Stimulated activated naive CD4-positive, alpha-beta T cell treated with Interleukin-2 at 50 U/mL for 16 hours (primary cell): ENCODE data around the gene MAPRE3.

Experiments used
- DNase-seq: peaks from one replicate; lab custom pipeline; 2025; lab: John Stamatoyannopoulos, UW

MAPRE3 gene

DNA sequence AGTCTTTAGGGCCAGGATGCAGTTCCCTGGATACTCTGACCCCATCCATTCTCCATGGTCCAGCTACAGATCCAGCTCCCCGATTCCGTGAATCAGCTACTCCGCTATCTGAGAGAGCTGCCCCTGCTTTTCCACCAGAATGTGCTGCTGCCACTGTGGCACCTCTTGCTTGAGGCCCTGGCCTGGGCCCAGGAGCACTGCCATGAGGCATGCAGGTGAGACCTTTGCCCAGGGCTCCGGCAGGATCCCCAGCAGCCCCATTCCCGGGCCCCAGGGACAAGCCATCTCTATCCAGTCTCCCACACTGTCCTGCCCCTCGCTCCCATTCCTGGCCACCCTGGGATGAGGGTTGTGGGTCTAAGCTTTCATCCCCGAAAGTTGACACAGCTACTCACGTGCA lies 69.8 kb downstream of the MAPRE3 start:
- DNase-seq, result no peak

DNA sequence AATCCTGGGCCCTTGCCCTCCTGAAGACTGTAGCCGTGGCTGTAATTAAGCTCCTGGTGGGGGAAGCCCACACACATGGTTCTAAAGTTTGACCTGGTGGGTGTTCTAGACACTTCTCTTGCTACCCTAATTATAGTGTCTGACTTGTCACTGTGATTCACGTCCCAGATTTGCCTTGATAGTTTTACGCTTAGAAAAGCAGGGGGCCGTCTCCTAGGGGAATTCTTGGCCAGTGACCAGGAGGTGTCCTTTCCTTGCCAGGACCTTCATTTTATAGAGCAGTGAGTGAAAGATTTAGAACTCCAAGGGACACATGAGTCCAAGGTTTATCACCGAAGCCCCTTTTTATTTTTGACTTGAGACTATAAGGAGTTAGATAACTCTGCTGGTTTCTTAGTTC lies 71.3 kb downstream of the MAPRE3 start:
- DNase-seq, result no peak

DNA sequence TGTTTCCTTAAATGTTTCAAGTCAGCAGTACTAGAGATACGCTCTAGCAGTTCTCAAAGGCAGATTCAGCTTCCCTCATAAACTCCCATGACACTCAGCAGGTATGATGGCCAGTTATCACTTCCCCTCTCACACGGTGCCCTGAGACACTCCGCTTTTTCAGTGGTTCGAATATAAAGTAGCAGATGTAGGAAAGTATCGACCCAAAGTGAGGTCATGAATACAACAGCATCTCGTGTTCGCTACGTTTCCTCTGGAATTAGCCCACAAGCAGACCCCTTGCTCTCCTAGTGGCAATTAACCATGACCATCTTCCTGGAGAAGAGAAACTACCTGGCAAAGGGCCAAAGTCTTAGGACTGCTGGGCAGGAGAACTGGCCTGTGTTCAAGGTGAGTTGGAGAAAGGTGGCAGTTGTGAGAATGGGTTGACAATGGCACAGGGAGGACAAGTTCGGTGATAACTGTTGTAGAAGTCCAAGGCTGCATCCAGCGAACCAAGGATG lies 71.8 kb downstream of the MAPRE3 start:
- DNase-seq, result no peak

DNA sequence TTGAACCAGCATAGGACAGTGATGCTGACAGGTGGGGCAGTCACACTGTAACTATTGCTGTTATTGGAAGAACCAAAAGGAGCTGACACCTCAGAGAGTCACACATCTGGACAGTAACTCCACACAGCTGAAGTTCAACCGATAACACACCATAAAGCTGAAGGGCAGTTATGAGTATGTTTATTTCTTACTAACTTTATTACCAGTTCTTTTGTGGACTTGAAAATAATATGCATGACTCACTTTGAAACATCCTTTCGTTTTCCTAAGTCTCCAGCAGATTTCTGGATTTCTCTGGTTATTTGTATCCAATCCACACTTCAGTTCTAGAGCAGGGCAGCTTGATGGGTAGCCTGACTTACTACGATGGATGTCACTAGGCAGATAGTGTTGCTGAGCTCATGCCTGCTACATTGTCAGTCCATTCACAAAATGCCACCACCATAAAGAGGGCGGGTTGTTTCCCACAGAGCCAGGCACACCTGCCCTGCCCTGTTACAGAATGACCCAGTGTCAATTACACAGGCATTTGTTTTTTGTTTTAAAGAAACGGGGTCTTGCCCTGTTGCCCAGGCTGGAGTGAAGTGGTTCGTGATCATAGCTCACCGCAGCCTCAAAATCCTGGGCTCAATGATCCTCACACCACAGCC lies 72.7 kb downstream of the MAPRE3 start:
- no peak for DNase-seq

DNA sequence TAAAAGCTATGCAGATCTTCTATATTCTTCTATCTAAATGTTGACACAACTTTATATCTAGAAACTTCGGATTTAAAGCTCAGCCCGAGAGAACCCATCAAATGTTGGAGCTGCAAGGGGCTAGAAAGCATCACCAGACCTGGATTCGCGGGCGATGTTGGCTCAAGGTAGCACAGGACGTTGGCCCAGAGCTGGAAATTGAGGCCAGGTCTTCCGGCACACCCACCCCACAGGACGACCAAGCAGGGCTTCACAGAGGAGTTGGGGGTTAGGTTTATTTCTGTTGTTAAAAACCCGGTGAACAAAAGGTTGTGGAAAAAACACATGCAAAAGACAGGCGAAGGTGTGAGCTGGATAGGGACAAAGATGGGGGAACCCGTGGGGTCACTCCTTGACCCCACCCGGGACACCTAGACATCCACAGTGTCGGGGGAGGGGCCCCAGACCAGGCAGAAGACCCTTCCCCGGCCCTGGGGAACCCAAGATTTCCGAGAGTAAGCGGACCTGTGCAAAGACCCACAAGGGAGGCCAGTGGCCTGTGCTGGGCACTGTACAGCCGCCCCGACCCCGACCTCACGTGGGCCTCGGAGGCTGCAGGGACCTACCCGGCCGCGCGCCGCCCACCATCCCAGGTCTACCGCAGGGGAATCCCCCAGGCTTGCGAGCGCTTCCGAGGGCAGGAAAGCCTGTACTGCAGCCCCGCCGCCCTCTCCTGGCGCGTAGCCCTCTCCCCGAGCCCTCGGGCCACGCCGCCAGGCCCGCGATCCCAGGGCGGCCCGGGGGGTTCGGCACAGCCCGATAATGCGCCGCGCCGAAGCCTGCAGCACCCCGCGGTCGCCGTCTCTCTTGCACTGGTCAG lies 79.2 kb downstream of the MAPRE3 start:
- DNase-seq, result peak; percentile 72

DNA sequence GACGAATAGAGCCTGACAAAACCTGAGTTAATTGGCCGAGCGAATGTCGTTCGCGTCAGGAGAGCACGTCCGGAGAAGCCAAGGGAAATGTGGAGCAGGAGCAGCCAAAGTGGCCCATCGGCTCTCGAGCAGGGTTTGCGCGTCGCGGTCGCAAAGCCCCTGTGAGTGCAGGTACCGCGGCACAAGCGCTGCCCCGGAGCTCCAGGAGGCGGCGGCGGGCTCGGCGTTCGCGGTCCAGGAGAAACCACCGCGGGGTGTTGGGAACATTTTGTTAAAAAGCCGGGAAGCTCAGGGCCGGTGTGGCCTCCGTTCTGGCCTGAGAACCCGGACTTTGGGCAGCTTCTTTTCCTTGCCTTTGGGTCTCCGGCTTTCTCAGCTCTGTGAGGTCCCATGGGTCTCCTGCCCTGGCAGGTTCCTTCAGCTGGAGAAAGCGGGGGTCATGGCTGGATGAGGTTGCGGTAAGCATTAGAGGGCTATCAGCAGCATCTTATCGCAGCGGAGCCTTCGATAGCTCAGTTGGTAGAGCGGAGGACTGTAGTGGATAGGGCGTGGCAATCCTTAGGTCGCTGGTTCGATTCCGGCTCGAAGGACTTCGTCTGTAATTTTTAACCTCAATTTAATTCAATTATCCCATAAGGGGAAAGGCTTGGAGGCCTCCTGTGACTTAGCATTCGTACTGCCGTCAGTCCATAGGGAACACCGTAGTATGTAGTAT lies 80.0 kb downstream of the MAPRE3 start:
- peak; percentile 81 for DNase-seq

DNA sequence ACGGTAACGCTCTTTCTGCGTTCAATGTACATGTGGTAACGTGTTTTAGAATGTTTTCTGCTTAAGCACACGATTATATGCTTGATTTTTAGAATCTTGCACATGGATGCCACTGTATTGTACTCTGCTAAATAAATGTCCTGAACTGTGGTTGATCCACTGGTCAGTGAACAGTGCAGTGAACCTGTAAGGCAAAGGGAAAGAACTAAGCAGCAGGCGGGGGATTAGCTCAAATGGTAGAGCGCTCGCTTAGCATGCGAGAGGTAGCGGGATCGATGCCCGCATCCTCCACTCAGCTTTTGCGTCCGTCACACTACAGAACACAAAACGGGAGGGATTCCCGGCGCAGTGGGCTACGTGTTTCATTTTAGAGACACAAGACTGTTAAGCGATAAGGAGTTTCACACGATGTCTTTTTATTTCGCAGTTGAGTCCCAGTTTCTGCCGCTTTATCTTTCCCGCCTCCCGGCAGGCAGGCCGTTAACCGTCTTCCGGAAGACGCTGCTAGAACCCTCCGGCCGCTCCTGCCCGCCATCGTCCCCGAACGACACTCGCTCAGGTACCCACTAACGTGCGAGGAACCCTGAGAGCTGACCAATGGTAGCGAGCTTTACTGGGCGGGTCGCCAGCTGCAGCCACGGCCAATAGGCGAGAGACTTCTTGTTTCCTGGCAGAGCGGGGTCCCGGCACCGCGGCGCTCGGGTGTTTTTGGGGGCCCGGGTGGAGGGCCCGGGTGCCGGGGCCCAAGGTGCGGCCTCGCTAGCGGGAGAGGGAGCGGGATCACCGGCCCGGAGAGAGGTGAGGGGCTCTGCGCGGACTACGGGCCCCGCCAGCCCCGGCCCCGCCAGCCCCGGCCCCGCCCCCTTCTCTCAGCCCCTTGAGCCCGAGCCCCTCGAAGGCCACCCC lies 80.8 kb downstream of the MAPRE3 start, which contains the start of gene AGBL5:
AGBL5 (plus strand) TSS at position 673 of the 906 bp plus-strand sequence. CDS start 1,291 bp downstream, outside the sequence.
- peak; percentile 95 for DNase-seq

DNA sequence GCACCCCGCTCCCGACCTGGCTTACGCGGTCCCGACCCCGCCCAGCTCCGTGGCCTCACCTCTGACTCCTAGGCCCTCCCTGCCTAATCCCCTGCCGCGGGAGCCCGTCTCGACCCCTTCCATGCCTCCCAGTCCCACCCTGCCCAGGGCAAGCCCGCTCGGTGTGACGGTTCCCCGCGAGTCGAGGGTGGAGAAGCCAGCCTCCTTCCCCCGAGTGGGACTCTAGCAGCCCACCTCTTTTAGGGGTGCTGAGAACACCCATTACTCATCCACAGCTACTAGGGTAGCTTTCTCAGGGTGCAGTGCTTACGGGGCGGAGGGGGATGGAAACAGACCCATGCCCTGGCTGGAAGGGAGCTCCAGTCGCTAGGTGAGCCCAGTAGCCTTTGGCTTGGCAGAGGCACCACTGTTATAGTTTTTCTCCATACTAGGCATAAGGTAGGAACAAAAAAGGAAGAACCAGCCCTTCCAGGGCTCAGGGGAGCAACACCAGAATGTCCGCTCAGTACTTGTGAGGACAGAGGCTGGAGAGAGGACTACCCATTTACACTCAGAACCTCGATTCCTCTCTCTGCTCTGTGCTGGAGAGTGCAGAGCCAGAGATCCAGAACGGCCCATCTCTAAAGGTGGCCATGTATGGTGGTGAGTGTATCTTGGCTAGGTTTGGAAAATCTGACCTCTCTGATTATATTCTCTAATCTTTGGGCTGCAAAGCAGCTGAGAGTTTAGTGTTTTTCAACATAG lies 81.6 kb downstream of the MAPRE3 start:
- no peak for DNase-seq

DNA sequence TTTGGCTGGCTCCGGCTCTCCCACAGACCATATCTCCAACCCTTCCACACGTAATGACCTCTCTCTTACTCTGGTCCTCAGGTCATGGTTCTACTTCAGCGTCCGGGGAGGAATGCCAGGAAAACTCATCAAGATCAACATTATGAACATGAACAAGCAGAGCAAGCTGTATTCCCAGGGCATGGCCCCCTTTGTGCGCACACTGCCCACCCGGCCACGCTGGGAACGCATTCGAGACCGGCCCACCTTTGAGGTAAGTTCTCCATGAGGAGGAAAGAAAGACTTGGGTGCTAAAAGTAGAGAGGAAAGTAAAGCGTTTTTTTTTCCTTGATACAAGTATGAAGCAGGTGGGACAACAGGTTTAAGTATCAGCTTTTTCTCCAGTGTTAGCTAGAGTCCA lies 82.9 kb downstream of the MAPRE3 start:
- DNase-seq, result no peak

DNA sequence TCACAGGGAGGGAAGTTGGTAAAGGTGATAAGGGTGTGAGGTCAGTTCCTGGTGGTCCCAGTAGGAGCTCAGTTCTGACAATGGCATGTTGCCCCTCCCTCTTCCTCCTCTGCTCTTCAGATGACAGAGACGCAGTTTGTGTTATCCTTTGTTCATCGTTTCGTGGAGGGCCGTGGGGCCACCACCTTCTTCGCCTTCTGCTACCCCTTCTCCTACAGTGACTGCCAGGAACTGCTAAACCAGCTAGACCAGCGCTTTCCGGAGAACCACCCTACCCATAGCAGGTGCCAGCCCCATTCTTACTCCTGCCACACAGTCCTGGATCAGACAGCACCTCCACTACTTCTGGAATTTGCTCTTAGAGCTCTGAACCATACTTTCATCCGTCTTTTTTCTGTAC lies 83.3 kb downstream of the MAPRE3 start:
- no peak for DNase-seq

DNA sequence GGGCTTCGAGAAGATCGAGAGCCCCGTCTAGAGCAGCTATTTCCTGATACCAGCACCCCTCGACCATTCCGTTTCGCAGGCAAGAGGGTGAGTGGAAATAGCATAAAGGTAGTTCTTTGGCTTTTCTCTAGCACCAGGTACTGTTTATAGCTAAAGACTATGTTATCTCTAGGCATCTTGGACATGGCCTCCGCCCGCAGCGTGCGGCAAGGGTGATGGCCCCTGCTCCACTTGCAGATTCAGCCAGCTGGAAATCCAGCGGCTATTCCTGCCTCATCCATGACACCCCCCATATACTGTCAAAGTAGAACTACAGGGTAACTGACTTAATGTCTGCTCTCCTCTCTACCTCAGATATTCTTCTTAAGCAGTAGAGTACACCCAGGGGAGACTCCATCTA lies 84.3 kb downstream of the MAPRE3 start:
- no peak for DNase-seq

DNA sequence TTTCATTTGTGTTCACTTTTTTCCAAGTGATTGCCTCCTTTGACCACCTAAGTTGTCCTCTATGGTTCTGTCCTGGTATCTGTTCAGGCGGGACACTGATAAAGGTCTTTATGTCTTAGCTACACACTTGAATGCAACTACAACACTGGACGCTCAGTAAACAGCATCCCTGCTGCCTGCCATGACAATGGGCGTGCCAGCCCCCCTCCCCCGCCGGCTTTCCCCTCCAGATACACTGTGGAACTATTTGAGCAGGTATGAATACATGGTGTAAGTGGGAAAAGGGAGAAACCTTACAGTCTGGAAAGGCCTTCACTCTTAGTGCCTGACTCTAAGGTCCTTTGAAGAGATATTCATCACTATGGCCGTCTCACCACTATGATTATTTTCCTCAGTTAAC lies 86.7 kb downstream of the MAPRE3 start:
- no peak for DNase-seq

DNA sequence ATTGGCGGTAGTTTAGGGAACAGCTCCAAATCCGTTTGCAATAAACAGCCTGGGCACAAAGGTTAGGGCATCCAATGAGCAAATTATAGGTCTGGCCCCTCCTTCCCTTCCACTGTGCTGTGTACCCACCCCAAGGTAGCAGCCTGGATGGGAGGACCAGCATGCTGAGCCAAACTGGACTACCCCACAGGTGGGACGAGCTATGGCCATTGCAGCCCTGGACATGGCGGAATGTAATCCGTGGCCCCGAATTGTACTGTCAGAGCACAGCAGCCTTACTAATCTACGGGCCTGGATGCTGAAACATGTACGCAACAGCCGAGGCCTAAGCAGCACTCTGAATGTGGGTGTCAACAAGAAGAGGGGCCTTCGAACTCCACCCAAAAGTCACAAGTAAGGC lies 87.8 kb downstream of the MAPRE3 start:
- no peak for DNase-seq

DNA sequence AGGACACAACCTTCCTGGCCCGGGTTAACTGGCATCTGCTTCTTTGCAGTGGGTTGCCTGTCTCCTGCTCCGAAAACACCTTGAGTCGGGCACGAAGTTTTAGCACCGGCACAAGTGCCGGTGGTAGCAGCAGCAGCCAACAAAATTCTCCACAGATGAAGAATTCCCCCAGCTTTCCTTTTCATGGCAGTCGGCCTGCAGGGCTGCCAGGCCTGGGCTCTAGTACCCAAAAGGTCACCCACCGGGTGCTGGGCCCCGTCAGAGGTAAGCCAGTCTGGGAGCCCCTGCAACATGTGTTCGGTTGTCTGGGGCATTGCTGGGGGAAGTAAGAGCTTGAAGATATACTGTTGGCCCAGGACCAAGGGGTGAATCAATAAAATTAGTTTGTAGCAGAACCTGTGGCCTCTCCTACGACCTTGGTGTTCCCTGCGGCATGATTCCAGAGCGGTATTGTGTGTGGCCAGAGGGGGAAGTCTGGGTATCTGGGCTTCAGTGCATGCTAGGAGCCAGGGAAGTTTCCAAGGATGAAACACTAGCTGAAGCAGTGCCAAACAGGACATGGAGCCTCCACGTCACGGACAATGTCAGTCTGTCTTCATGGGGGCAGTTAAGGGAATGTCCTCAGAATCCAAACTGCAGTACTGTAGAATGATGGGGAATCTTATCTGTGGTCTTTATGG lies 88.8 kb downstream of the MAPRE3 start:
- no peak for DNase-seq

DNA sequence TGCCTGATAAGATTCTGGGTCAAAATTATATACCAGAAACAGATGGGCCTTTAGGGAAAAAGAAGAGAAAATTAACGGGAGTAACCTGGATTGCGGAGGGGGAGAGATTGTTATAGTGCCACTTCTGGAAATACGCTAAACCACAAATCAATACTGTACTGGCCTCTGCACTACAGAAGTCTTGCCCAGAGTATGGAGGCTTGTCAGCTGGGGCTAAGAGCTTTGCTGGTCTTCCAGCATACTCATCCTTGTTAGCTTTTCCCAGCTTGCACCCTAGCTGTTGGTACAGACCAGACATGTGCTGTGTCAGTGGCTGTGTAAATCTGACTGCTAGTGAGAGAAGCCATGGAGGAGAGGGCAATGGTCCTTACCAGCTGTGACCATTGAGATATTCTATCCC lies 89.9 kb downstream of the MAPRE3 start:
- no peak for DNase-seq

DNA sequence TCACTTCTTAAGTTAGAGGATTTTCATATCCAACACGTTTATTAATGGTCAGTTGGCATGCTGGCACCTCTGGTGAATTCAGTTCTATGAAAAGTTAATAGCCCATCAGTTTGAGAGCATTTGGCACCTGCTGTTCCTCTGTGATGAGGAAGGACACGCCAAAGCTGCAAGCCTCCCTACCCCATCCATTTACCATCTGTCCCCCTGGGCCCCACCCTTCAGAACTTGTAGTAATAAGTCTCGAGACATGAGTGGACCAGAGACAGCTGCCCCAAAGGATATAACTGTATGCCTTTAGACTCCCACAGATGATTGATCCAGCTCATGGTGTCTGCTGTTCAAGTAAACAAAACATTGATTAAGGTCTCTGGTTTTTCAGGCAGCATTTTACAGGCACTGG lies 94.7 kb downstream of the MAPRE3 start:
- DNase-seq, result no peak

DNA sequence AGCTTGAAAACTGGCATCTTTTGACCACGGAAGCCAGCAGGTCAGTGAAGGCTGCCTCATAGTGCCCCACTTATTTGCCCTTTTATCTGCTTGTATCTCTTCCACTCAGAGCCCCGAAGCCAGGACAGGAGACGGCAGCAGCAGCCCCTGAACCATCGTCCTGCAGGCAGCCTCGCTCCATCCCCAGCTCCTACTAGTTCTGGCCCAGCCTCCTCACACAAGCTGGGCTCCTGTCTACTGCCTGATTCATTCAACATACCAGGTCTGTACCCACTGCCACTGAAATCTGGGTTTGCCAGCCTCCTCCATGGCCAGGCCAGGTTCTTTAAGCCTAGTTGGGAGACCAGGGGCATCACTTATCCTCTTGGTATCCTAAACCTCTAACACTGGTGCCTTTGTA lies 96.9 kb downstream of the MAPRE3 start:
- no peak for DNase-seq

DNA sequence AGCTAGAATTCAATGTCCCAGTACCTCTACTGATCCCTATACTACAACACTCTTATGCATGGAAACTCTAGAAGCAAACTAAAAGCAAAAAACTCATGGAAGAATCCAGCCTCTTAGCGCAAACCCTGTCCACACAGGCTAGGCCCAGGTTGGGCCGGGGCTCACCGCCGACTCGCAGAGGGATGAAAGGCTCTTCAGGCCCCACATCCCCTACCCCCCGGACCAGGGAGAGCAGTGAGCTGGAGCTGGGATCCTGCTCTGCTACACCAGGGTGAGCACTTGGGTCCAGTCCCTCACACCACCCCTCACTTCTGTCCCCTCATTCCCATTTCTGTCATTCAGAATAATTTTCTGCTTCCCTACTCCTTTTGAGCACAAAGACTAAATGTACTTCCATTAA lies 99.0 kb downstream of the MAPRE3 start:
- no peak for DNase-seq

DNA sequence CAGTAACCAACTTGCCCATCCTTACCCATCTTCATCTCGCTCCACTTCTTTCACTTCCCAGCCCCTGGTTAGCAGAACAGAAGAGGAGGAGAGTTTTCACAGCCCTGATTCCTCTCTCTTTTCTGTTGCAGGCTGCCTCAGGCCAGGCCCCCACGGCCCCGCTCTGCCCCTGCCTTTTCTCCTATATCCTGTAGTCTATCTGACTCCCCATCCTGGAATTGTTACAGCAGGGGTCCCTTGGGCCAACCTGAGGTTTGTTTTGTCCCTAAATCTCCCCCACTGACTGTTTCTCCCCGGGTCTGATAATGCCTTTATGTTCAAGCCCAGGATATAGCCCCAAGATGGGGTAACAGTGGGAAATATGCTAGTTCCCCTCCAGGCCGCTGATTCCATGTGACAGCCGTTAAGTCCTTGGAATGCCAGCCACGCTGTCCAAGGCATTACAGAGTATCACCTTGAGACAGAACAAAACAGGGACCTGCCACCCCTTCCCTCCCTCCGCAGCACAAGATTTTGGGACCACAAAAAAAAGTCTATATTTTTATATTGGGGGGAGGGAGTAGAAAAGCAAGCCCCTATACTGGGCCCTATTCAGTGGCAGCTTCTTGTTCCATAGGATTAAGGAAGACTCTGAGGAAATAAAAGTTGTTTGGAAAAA lies 99.7 kb downstream of the MAPRE3 start:
- DNase-seq, result no peak
